HepG2 (cell line): ENCODE results near the gene TTF2. TPM values are rescaled to one million over a fixed set of nuclear protein-coding genes. Genes with fewer than 3 reads are reported as not detected.

Experiments used
- FOSL1 ChIP-seq: sonication (generic); formaldehyde crosslinking; IDR thresholded peaks from 2 replicates; pipeline ENCODE4 v1.9.0; 2021; ENCODE audit warnings: missing genetic modification reagents, borderline replicate concordance
- HMG20A ChIP-seq: IDR thresholded peaks from 2 replicates; pipeline ENCODE4 v1.6.1; 2016; ENCODE audit warnings: borderline replicate concordance
- KDM2A ChIP-seq: sonication (generic); formaldehyde crosslinking; IDR thresholded peaks from 2 replicates; pipeline ENCODE4 v1.4.0; 2020; ENCODE audit warnings: low read depth, missing genetic modification reagents, borderline replicate concordance
- NCOA5 ChIP-seq: sonication (generic); formaldehyde crosslinking; IDR thresholded peaks from 2 replicates; pipeline ENCODE4 v1.4.0; 2020; ENCODE audit warnings: missing genetic modification reagents
- RBM22 ChIP-seq: fragments of 200-400 bp; formaldehyde crosslinking; optimal IDR thresholded peaks from 2 replicates; pipeline ENCODE3; 2017; ENCODE audit warnings: mild to moderate bottlenecking, low read length, moderate library complexity
- SNAI1 ChIP-seq: sonication (generic); formaldehyde crosslinking; IDR thresholded peaks from 2 replicates; pipeline ENCODE4 v1.5.0; 2020; ENCODE audit warnings: mild to moderate bottlenecking, missing genetic modification reagents, borderline replicate concordance
- ZFP36L1 ChIP-seq: sonication (generic); formaldehyde crosslinking; IDR thresholded peaks from 2 replicates; pipeline ENCODE4 v1.8.0; 2022; ENCODE audit warnings: mild to moderate bottlenecking, missing genetic modification reagents, moderate library complexity
- ZNF264 ChIP-seq: sonication (generic); formaldehyde crosslinking; IDR thresholded peaks from 2 replicates; pipeline ENCODE4 v1.4.0; 2020; ENCODE audit warnings: missing genetic modification reagents
- ZNF761 ChIP-seq: sonication (generic); formaldehyde crosslinking; conservative IDR thresholded peaks from 2 replicates; pipeline ENCODE4 v1.4.0; 2020; ENCODE audit warnings: mild to moderate bottlenecking, missing genetic modification reagents
- ZNF788 ChIP-seq: sonication (generic); formaldehyde crosslinking; IDR thresholded peaks from 2 replicates; pipeline ENCODE4 v1.5.0; 2020; ENCODE audit warnings: mild to moderate bottlenecking, missing genetic modification reagents, borderline replicate concordance
- polyA plus RNA-seq, 8 experiments: library from polyadenylated mRNA; depleted of rRNA in 3 of 8; stranded (reverse) in 7 of 8; unstranded in 1 of 8; fragments of >200 nt; fragmentation: Illumina TruSeq in 4 of 8; extraction: Trizol in 4 of 8; gene quantifications; 2 replicates each; pipeline versions ENCODE4 v1.2.1 to v1.2.3, GENCODE V29; 2011 to 2016; ENCODE audit warnings: low read depth in 4 of 8, missing spikeins in 1 of 8, mixed read lengths in 1 of 8; ENCODE audit not compliant: insufficient read depth in 1 of 8
- total RNA-seq, 5 experiments: library from RNA; depleted of rRNA; stranded (reverse); fragments of >200 nt; fragmentation: Illumina TruSeq; extraction: Trizol; gene quantifications; 2 replicates each; pipeline ENCODE4 v1.2.3, GENCODE V29; 2016; ENCODE audit warnings: low read depth in 1 of 5
- TF ChIP-seq, protein P1 (sequence below): sonication (generic); formaldehyde crosslinking; IDR thresholded peaks from 2 replicates; pipeline ENCODE4 v1.9.0; 2021; ENCODE audit warnings: mild to moderate bottlenecking, missing genetic modification reagents
- TF ChIP-seq, protein P2 (sequence below): sonication (generic); formaldehyde crosslinking; IDR thresholded peaks from 2 replicates; pipeline ENCODE4 v1.4.0; 2020; ENCODE audit warnings: mild to moderate bottlenecking, missing genetic modification reagents
- TF ChIP-seq, protein P3 (sequence below): sonication (generic); formaldehyde crosslinking; IDR thresholded peaks from 2 replicates; pipeline ENCODE4 v1.8.1; 2023; ENCODE audit warnings: mild to moderate bottlenecking, moderate library complexity, missing genetic modification reagents
- TF ChIP-seq, protein P4 (sequence below): sonication (generic); formaldehyde crosslinking; IDR thresholded peaks from 2 replicates; pipeline ENCODE4 v1.4.0; 2020; ENCODE audit warnings: missing genetic modification reagents

The TTF2 gene
- total and polyA plus RNA-seq, 2 of the 13 experiments (the other 11 are each of a cell fraction or from before 2014, with no cell fraction given) = 12.8 to 48.9 TPM

DNA sequence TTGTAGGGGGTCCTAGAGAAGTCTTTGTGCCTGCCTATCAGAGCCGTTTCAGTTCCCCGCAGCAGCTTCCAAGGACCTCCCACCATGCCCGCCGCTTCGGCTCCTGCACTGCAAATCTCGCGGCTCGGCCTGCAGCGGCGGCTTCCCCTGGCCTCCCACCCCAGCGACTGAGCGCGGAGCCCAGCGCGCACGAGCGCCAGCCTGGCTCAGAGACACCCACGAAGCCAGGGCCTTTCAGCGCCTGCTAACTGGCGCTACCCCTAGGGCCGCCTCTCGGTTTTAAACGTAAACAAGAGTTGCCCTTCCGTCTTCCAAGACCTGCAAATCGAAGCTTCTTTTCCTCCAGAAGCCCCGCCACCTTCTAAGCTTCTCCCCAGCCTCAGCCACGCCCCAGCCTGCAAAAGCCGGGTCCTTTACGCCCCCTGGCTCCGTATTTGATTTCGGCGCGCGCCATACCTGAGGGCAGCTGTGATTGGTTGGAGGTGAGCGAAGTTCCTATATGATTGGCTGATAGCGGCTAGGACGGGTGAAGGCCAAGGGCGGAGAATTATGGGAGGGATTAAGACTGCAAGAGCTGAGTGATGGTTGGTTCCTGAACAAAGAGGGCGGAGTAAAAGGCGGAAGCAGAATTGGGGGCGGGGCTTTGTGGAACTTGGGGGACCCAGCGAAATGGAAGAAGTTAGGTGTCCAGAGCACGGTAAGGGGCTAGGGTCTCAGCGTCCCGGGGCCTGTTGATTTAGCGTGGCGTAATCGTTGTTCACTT, at the start of gene TTF2 (continued):
- TF ChIP-seq ZNF761 (no peak), HMG20A (CRISPR knock-in tag) (no peak), SNAI1 (CRISPR knock-in tag) (no peak), KDM2A (peak; percentile 19), FOSL1 (CRISPR knock-in tag) (no peak), RBM22 (no peak), ZNF264 (CRISPR knock-in tag) (no peak), ZNF788 (CRISPR knock-in tag) (0 out of 2 replicates have a peak, but pooled peaks have one; percentile 35), ZFP36L1 (peak; percentile 81), NCOA5 (CRISPR knock-in tag) (no peak)
- TF ChIP-seq, protein P1, sequence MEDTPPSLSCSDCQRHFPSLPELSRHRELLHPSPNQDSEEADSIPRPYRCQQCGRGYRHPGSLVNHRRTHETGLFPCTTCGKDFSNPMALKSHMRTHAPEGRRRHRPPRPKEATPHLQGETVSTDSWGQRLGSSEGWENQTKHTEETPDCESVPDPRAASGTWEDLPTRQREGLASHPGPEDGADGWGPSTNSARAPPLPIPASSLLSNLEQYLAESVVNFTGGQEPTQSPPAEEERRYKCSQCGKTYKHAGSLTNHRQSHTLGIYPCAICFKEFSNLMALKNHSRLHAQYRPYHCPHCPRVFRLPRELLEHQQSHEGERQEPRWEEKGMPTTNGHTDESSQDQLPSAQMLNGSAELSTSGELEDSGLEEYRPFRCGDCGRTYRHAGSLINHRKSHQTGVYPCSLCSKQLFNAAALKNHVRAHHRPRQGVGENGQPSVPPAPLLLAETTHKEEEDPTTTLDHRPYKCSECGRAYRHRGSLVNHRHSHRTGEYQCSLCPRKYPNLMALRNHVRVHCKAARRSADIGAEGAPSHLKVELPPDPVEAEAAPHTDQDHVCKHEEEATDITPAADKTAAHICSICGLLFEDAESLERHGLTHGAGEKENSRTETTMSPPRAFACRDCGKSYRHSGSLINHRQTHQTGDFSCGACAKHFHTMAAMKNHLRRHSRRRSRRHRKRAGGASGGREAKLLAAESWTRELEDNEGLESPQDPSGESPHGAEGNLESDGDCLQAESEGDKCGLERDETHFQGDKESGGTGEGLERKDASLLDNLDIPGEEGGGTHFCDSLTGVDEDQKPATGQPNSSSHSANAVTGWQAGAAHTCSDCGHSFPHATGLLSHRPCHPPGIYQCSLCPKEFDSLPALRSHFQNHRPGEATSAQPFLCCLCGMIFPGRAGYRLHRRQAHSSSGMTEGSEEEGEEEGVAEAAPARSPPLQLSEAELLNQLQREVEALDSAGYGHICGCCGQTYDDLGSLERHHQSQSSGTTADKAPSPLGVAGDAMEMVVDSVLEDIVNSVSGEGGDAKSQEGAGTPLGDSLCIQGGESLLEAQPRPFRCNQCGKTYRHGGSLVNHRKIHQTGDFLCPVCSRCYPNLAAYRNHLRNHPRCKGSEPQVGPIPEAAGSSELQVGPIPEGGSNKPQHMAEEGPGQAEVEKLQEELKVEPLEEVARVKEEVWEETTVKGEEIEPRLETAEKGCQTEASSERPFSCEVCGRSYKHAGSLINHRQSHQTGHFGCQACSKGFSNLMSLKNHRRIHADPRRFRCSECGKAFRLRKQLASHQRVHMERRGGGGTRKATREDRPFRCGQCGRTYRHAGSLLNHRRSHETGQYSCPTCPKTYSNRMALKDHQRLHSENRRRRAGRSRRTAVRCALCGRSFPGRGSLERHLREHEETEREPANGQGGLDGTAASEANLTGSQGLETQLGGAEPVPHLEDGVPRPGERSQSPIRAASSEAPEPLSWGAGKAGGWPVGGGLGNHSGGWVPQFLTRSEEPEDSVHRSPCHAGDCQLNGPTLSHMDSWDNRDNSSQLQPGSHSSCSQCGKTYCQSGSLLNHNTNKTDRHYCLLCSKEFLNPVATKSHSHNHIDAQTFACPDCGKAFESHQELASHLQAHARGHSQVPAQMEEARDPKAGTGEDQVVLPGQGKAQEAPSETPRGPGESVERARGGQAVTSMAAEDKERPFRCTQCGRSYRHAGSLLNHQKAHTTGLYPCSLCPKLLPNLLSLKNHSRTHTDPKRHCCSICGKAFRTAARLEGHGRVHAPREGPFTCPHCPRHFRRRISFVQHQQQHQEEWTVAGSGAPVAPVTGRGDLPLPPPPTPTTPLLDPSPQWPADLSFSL = no peak
- TF ChIP-seq, protein P2, sequence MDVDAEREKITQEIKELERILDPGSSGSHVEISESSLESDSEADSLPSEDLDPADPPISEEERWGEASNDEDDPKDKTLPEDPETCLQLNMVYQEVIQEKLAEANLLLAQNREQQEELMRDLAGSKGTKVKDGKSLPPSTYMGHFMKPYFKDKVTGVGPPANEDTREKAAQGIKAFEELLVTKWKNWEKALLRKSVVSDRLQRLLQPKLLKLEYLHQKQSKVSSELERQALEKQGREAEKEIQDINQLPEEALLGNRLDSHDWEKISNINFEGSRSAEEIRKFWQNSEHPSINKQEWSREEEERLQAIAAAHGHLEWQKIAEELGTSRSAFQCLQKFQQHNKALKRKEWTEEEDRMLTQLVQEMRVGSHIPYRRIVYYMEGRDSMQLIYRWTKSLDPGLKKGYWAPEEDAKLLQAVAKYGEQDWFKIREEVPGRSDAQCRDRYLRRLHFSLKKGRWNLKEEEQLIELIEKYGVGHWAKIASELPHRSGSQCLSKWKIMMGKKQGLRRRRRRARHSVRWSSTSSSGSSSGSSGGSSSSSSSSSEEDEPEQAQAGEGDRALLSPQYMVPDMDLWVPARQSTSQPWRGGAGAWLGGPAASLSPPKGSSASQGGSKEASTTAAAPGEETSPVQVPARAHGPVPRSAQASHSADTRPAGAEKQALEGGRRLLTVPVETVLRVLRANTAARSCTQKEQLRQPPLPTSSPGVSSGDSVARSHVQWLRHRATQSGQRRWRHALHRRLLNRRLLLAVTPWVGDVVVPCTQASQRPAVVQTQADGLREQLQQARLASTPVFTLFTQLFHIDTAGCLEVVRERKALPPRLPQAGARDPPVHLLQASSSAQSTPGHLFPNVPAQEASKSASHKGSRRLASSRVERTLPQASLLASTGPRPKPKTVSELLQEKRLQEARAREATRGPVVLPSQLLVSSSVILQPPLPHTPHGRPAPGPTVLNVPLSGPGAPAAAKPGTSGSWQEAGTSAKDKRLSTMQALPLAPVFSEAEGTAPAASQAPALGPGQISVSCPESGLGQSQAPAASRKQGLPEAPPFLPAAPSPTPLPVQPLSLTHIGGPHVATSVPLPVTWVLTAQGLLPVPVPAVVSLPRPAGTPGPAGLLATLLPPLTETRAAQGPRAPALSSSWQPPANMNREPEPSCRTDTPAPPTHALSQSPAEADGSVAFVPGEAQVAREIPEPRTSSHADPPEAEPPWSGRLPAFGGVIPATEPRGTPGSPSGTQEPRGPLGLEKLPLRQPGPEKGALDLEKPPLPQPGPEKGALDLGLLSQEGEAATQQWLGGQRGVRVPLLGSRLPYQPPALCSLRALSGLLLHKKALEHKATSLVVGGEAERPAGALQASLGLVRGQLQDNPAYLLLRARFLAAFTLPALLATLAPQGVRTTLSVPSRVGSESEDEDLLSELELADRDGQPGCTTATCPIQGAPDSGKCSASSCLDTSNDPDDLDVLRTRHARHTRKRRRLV = no peak
- TF ChIP-seq, protein P3, sequence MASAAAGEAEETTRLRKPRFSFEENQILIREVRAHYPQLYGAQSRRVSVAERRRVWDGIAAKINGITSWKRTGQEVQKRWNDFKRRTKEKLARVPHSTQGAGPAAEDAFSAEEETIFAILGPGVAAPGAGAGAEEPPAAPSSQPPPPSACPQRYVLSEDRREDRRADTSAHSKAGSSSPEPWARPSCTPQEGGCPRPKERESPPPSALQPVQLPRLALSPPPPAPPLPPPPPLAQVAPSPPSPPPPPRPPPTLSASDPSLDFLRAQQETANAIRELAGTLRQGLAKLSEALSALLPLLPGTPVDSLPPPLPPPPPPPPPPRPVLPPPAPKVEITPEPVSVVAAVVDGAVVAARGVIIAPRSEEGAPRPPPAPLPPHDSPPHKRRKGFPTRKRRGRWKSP = peak; percentile 63; the same call in 1 of the 2 replicates
- TF ChIP-seq, protein P4, sequence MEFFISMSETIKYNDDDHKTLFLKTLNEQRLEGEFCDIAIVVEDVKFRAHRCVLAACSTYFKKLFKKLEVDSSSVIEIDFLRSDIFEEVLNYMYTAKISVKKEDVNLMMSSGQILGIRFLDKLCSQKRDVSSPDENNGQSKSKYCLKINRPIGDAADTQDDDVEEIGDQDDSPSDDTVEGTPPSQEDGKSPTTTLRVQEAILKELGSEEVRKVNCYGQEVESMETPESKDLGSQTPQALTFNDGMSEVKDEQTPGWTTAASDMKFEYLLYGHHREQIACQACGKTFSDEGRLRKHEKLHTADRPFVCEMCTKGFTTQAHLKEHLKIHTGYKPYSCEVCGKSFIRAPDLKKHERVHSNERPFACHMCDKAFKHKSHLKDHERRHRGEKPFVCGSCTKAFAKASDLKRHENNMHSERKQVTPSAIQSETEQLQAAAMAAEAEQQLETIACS = no peak
